K562 (cell line): ENCODE measurements around the gene SBF1. TPM values are rescaled to one million over a fixed set of nuclear protein-coding genes. Genes with fewer than 3 reads are reported as not detected.

ENCODE experiments used
- ATAC-seq: fragments of 200-7000 bp; cut with Tn5 transposase; 3 replicates; pipeline ENCODE4 v1.9.1; 2020; ENCODE audit warnings: moderate library complexity
- BruUV-seq: library from RNA; stranded (reverse); fragments of 400-500 nt; replicated peaks from 2 replicates; lab custom pipeline; 2021; lab: Mats Ljungman, UMichigan
- CTCF ChIA-PET: fragments of 300-600 bp; formaldehyde crosslinking; extraction: SDS; loops from one replicate; lab custom pipeline; 2021; ENCODE audit warnings: low intra/inter-chr PET ratio; lab: Yijun Ruan, JAX
- POLR2A ChIA-PET: fragments of 300-600, 350-650 bp; sonication (Branson Sonifier 250); formaldehyde crosslinking; extraction: SDS; loops from one replicate; lab custom pipeline; 2021; ENCODE audit warnings: antibody characterized with exemption, inconsistent platforms; lab: Yijun Ruan, JAX
- DNase-seq, 4 experiments: peaks; one replicate each; pipeline versions ENCODE4 v3.0.0 to v3.0.0-alpha.2; 2011 to 2018; ENCODE audit warnings: low spot score in 3 of 4, mixed read lengths in 3 of 4; ENCODE audit errors: extremely low read depth in 1 of 4
- FAIRE-seq: peaks from 2 replicates; lab custom pipeline; 2011; peaks lifted over from hg19 to GRCh38; lab: Jason Lieb, UNC
- H2AFZ ChIP-seq: 2 replicates; pipeline ENCODE4 v1.6.0; 2011; ENCODE audit warnings: low read depth, low read length, control low read depth, inconsistent platforms
- H3K27ac ChIP-seq: fragments of 200-600 bp; 3 replicates; pipeline ENCODE4 v1.8.0; 2011; ENCODE audit warnings: low read depth, mild to moderate bottlenecking, control low read depth, inconsistent platforms, low read length, moderate library complexity, mixed read lengths; ENCODE audit errors: extremely low read depth
- H3K27me3 ChIP-seq, 2 experiments: fragments of 300-600 bp in 1 of 2; 2 replicates in 1 of 2; 3 replicates in 1 of 2; pipeline versions ENCODE4 v1.6.0 to v1.8.0; 2011; ENCODE audit warnings: inconsistent platforms in 2 of 2, low read length in 2 of 2, mild to moderate bottlenecking in 1 of 2, mixed read lengths in 1 of 2, moderate library complexity in 1 of 2; ENCODE audit not compliant: control insufficient read depth in 2 of 2, insufficient read depth in 2 of 2
- H3K36me3 ChIP-seq: fragments of 300-600 bp; 3 replicates; pipeline ENCODE4 v1.8.0; 2011; ENCODE audit warnings: mild to moderate bottlenecking, low read length, inconsistent platforms; ENCODE audit not compliant: control insufficient read depth, insufficient read depth
- H3K4me1 ChIP-seq, 2 experiments: fragments of 200-600 bp in 1 of 2; replicated peaks in 1 of 2; 2 replicates in 1 of 2; 3 replicates in 1 of 2; pipeline versions ENCODE4 v1.5.1 to v1.8.0; 2011; ENCODE audit warnings: inconsistent platforms in 2 of 2, low read length in 2 of 2, mild to moderate bottlenecking in 1 of 2, mixed read lengths in 1 of 2, moderate library complexity in 1 of 2; ENCODE audit not compliant: control insufficient read depth in 2 of 2, insufficient read depth in 2 of 2
- H3K4me2 ChIP-seq: 2 replicates; pipeline ENCODE4 v1.6.1; 2011; ENCODE audit warnings: low read length, control low read depth, inconsistent platforms, mixed read lengths; ENCODE audit not compliant: insufficient read depth
- H3K4me3 ChIP-seq: fragments of 200-600 bp; sonication (generic), shearing (Covaris generic); 2 replicates; pipeline ENCODE4 v1.5.1; 2016; ENCODE audit warnings: control low read depth, inconsistent platforms
- H3K79me2 ChIP-seq: fragments of 200-600 bp; 3 replicates; pipeline ENCODE4 v1.8.0; 2011; ENCODE audit warnings: low read length, inconsistent platforms; ENCODE audit not compliant: control insufficient read depth, insufficient read depth
- H3K9ac ChIP-seq, 2 experiments: 2 replicates each; pipeline versions ENCODE4 v1.6.0 to v1.6.1; 2011; ENCODE audit warnings: low read depth in 2 of 2, low read length in 2 of 2, control low read depth in 1 of 2, inconsistent platforms in 1 of 2, mild to moderate bottlenecking in 1 of 2, mixed read lengths in 1 of 2; ENCODE audit not compliant: insufficient read depth in 1 of 2
- H3K9me1 ChIP-seq: one replicate; pipeline ENCODE4 v1.6.0; 2011; ENCODE audit warnings: inconsistent platforms, mild to moderate bottlenecking, low read length, moderate library complexity; ENCODE audit not compliant: control insufficient read depth, insufficient read depth
- H3K9me3 ChIP-seq: replicated peaks from 2 replicates; pipeline ENCODE4 v1.5.1; 2011; ENCODE audit warnings: low read depth, low read length, inconsistent platforms; ENCODE audit not compliant: control insufficient read depth, insufficient read depth
- H4K20me1 ChIP-seq: replicated peaks from 2 replicates; pipeline ENCODE4 v1.6.1; 2011; ENCODE audit warnings: low read length, inconsistent platforms, mixed read lengths; ENCODE audit not compliant: control insufficient read depth, insufficient read depth
- CBFB ChIP-seq: sonication (generic); formaldehyde crosslinking; IDR thresholded peaks from 2 replicates; pipeline ENCODE4 v1.4.0; 2020; ENCODE audit warnings: mild to moderate bottlenecking, missing genetic modification reagents
- CSDE1 ChIP-seq, 2 experiments: fragments of 450-650 bp; IDR thresholded peaks; 2 replicates each; pipeline ENCODE4 v1.6.1; 2016; ENCODE audit warnings: mild to moderate bottlenecking in 1 of 2
- ERF ChIP-seq: fragments of 450-650 bp; formaldehyde crosslinking; IDR thresholded peaks from 2 replicates; pipeline ENCODE4 v1.4.0; 2020; ENCODE audit warnings: mild to moderate bottlenecking, mixed read lengths
- MED1 ChIP-seq: sonication (generic); formaldehyde crosslinking; IDR thresholded peaks from 2 replicates; pipeline ENCODE4 v1.8.1; 2023; ENCODE audit warnings: missing genetic modification reagents, borderline replicate concordance
- NFE2L1 ChIP-seq: fragments of 450-650 bp; IDR thresholded peaks from 2 replicates; pipeline ENCODE4 v1.6.1; 2016; ENCODE audit warnings: missing genetic modification characterization, low read depth, mild to moderate bottlenecking, missing compliant biosample characterization, moderate library complexity, borderline replicate concordance
- SPI1 ChIP-seq: IDR thresholded peaks from 2 replicates; pipeline ENCODE4 v1.6.1; 2011; ENCODE audit warnings: low read depth, low read length, control low read depth, borderline replicate concordance
- SREBF1 ChIP-seq: fragments of 150-350 bp; IDR thresholded peaks from 2 replicates; pipeline ENCODE4 v1.6.1; 2014; ENCODE audit warnings: antibody characterized with exemption, low read depth, low read length, borderline replicate concordance
- ZNF212 ChIP-seq: fragments of 450-650 bp; formaldehyde crosslinking; IDR thresholded peaks from 2 replicates; pipeline ENCODE4 v1.4.0; 2020; ENCODE audit warnings: mild to moderate bottlenecking
- ZNF217 ChIP-seq: sonication (generic); formaldehyde crosslinking; IDR thresholded peaks from 2 replicates; pipeline ENCODE4 v1.8.0; 2022; ENCODE audit warnings: mild to moderate bottlenecking, missing genetic modification reagents
- ZNF699 ChIP-seq: fragments of 250-450 bp; sonication (Bioruptor Pico); IDR thresholded peaks from 2 replicates; pipeline ENCODE4 v1.8.0; 2021; ENCODE audit warnings: mild to moderate bottlenecking, moderate library complexity; ENCODE audit not compliant: insufficient replicate concordance
- WGBS: fragments of 100-300 bp; shearing (Covaris generic); methylation state at CpG from one replicate; pipeline ENCODE4 v1.1.6; 2016; ENCODE audit warnings: low coverage, mixed read lengths; ENCODE audit not compliant: insufficient coverage; ENCODE audit errors: missing lambda C conversion rate; 5-methylcytosine and 5-hydroxymethylcytosine counted together
- in situ Hi-C: fragments of 300-500 bp; cut with MboI; formaldehyde crosslinking; loops from 4 replicates; pipeline ENCODE4 v1.15.0; 2018; ENCODE audit warnings: inconsistent platforms, mixed read lengths
- intact Hi-C: fragments of 100-400 bp; cut with micrococcal nuclease; formaldehyde crosslinking; loops from 2 replicates; pipeline ENCODE4 v1.14.2; 2022
- polyA plus RNA-seq, 8 experiments: library from polyadenylated mRNA; depleted of rRNA in 4 of 8; stranded (reverse) in 5 of 8; unstranded in 3 of 8; fragments of >200 nt; fragmentation: Nextera tagmentation in 2 of 8; fragmentation: Illumina TruSeq in 1 of 8; extraction: Ambion mirVana in 2 of 8; extraction: Trizol in 1 of 8; gene quantifications; 2 replicates each; pipeline versions ENCODE4 v1.2.1 to v1.2.3, GENCODE V29; 2011 to 2014; ENCODE audit warnings: inconsistent platforms in 1 of 8, missing spikeins in 1 of 8
- total RNA-seq, 7 experiments: library from RNA; depleted of rRNA in 6 of 7; stranded (reverse); fragments of >200 nt in 6 of 7; fragmentation: Illumina TruSeq in 2 of 7; extraction: Trizol in 2 of 7; gene quantifications; 2 replicates each; pipeline versions ENCODE4 v1.2.1 to v1.2.3, GENCODE V29; 2011 to 2021; ENCODE audit warnings: low replicate concordance in 1 of 7
- TF ChIP-seq, protein P1 (sequence below): fragments of 450-650 bp; formaldehyde crosslinking; IDR thresholded peaks from 2 replicates; pipeline ENCODE4 v1.4.0; 2022; ENCODE audit warnings: mild to moderate bottlenecking, moderate library complexity
- TF ChIP-seq, protein P2 (sequence below): fragments of 250-450 bp; sonication (Bioruptor Pico); IDR thresholded peaks from 2 replicates; pipeline ENCODE4 v1.9.0; 2021; ENCODE audit warnings: mild to moderate bottlenecking

Gene SBF1
- total and polyA plus RNA-seq, 9 of the 15 experiments (the other 6 are each of a cell fraction or from before 2014, with no cell fraction given), result 0.44 to 50.4 (median 11.4) TPM

DNA sequence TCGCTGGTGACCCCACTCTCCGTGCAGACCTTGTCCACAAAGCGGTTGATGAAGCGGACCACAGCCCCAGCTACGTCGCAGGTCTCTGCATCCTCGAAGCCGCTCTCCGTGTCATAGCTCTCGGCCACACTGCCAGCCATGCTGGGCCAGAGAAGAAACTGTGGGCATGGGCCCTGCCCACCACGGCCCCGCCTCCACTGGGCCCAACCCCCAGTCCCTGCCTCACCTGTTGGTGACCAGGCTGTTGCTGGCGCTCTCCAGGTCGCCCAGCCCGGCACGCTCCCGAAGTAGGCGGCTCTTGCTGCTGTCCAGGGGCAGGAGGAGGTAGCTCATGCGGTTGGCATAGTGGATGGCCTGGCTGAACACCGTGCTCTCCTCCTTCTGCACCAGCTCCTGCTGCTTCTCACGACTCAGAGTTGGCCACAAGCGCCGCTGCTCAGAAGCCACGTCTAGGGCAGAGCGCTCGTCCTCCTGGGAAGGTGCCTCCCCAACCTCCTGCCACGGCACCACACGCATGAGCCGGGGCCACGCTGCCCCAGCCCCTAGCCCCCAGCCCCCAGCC is 12.8 kb downstream of the SBF1 start:
- Histone ChIP-seq H3K27me3 (no peaks in the 10 kb centered on the region), H3K4me2 (no peak overlapping the region), H3K9me1 (no peaks in the 10 kb centered on the region), H3K4me1 (peaks cover 0 to 2% of the 10 kb centered on the region in 2 experiments; a peak in 2 of 5 replicates), H3K36me3 (peaks cover 61% of the 10 kb centered on the region; the same call in 1 of the 3 replicates), H3K9me3 (no peaks in the 10 kb centered on the region), H3K9ac (no peak overlapping the region), H3K4me3 (no peak overlapping the region), H4K20me1 (no peaks in the 10 kb centered on the region), H3K79me2 (no peaks in the 10 kb centered on the region), H3K27ac (no peak overlapping the region), H2AFZ (no peak overlapping the region)
- 96% methylated on average over 14 of the region's 30 CpGs for WGBS
- no peak for ATAC-seq
- intact Hi-C loops (no loop called here), in situ Hi-C loops (no loop called here)
- DNase-seq, result no peak
- CTCF ChIA-PET, result no interaction called here
- no peak for FAIRE-seq
- TF ChIP-seq ZNF217 (CRISPR knock-in tag) (no peak), MED1 (no peak), ZNF212 (CRISPR knock-in tag) (no peak), SREBF1 (no peak), CBFB (CRISPR knock-in tag) (no peak), ZNF699 (CRISPR knock-in tag) (no peak), CSDE1 (IDR thresholded peaks at IDR 0.05) (no peak), ERF (CRISPR knock-in tag) (no peak), SPI1 (no peak), NFE2L1 (no peak)
- TF ChIP-seq, protein P1, sequence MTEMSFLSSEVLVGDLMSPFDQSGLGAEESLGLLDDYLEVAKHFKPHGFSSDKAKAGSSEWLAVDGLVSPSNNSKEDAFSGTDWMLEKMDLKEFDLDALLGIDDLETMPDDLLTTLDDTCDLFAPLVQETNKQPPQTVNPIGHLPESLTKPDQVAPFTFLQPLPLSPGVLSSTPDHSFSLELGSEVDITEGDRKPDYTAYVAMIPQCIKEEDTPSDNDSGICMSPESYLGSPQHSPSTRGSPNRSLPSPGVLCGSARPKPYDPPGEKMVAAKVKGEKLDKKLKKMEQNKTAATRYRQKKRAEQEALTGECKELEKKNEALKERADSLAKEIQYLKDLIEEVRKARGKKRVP (CRISPR knock-in tag), result no peak
- TF ChIP-seq, protein P2, sequence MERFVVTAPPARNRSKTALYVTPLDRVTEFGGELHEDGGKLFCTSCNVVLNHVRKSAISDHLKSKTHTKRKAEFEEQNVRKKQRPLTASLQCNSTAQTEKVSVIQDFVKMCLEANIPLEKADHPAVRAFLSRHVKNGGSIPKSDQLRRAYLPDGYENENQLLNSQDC (CRISPR knock-in tag), result no peak
- POLR2A ChIA-PET, result interaction anchor here (1.0 kb wide), 1 partner anchor 19 kb away, joined by 3 read pairs; no protein-coding TSS in a partner anchor
- no TSS peak for BruUV-seq
